Peyer's patch (tissue), 4 donors: Measurements from ENCODE around the gene APOA1. TPM values are rescaled to one million over a fixed set of nuclear protein-coding genes. Genes with fewer than 3 reads are reported as not detected.

ENCODE experiments used
- DNase-seq, 3 donors: peaks; one replicate each; pipeline ENCODE4 v3.0.0-alpha.2; 2017 to 2019
- H3K27ac ChIP-seq, 4 donors: fragments of 200-600 bp; sonication (generic); one replicate each; pipeline ENCODE4 v1.5.1; 2016 to 2019
- H3K27me3 ChIP-seq, 2 donors: fragments of 200-600 bp; sonication (generic); one replicate each; pipeline ENCODE4 v1.5.1; 2019
- H3K36me3 ChIP-seq, 3 donors: fragments of 200-600 bp; sonication (generic); one replicate each; pipeline ENCODE4 v1.5.1; 2016 to 2019
- H3K4me1 ChIP-seq, 4 donors: fragments of 200-600 bp; sonication (generic); one replicate each; pipeline ENCODE4 v1.5.1; 2016 to 2019
- H3K4me3 ChIP-seq, 4 donors: fragments of 200-600 bp; sonication (generic); 1 replicate in 3 of 4; 2 replicates in 1 of 4; pipeline ENCODE4 v1.5.1; 2016 to 2019; ENCODE audit warnings: mild to moderate bottlenecking in 1 of 4
- H3K9me3 ChIP-seq, 4 donors: fragments of 200-600 bp; sonication (generic); one replicate each; pipeline ENCODE4 v1.5.1; 2016 to 2019; ENCODE audit warnings: mild to moderate bottlenecking in 1 of 4
- CTCF ChIP-seq, 6 experiments: fragments of 450-650 bp in 4 of 6; fragments of 200-600 bp in 2 of 6; sonication (generic) in 1 of 6; IDR thresholded peaks; one replicate each; pipeline ENCODE4 v1.5.1; 2017 to 2019; ENCODE audit warnings: antibody characterized with exemption in 6 of 6, mild to moderate bottlenecking in 3 of 6, moderate library complexity in 1 of 6
- POLR2A ChIP-seq, 2 donors: fragments of 450-650 bp; IDR thresholded peaks; one replicate each; pipeline ENCODE4 v1.5.1; 2017; ENCODE audit warnings: antibody characterized with exemption in 2 of 2, mild to moderate bottlenecking in 2 of 2, moderate library complexity in 2 of 2
- total RNA-seq, 4 donors: library from RNA; depleted of rRNA; stranded (reverse); fragments of >200 nt; gene quantifications; one replicate each; pipeline ENCODE4 v1.1.0, GENCODE V29; 2016

The APOA1 gene
- total RNA-seq, 4 donors from 2014 or later = 42.9 to 6,445 (median 3,046) TPM

- Histone ChIP-seq H3K9me3 (no peaks in the 10 kb centered on the region), H3K4me1 (peaks cover 0 to 16% (median 10%) of the 10 kb centered on the region in 4 donors), H3K27me3 (no peaks in the 10 kb centered on the region), H3K36me3 (peaks cover 0 to 63% (median 0%) of the 10 kb centered on the region in 3 donors), H3K27ac (no peak overlapping the region), H3K4me3 (no peak overlapping the region)
- TF ChIP-seq POLR2A (IDR thresholded peaks at IDR 0.05) (no peak), CTCF (IDR thresholded peaks at IDR 0.05) (no peak)
- DNase-seq = no peak
These were observed 20.5 kb upstream of the APOA1 start for GRCh38 chr11:116857936-116858335.

- Histone ChIP-seq H3K4me3 (no peak overlapping the region), H3K27me3 (no peaks in the 10 kb centered on the region), H3K9me3 (no peaks in the 10 kb centered on the region), H3K36me3 (peaks cover 0 to 57% (median 0%) of the 10 kb centered on the region in 3 donors), H3K27ac (no peak overlapping the region), H3K4me1 (peaks cover 0 to 21% (median 15%) of the 10 kb centered on the region in 4 donors)
- DNase-seq = no peak
- TF ChIP-seq POLR2A (IDR thresholded peaks at IDR 0.05) = no peak
- no peak for TF ChIP-seq CTCF (IDR thresholded peaks at IDR 0.05)
These were observed 19.9 kb upstream of the APOA1 start for GRCh38 chr11:116857316-116857715.

GRCh38 chr11:116856423-116856822 is 19.0 kb upstream of the APOA1 start:
- H3K36me3 ChIP-seq = peaks cover 0 to 48% (median 0%) of the 10 kb centered on the region in 3 donors
- no peak overlapping the region for H3K4me3 ChIP-seq
- DNase-seq = no peak
- H3K4me1 ChIP-seq = peaks cover 0 to 30% (median 19%) of the 10 kb centered on the region in 4 donors
- no peaks in the 10 kb centered on the region for H3K9me3 ChIP-seq
- no peak for TF ChIP-seq POLR2A (IDR thresholded peaks at IDR 0.05)
- H3K27ac ChIP-seq = no peak overlapping the region
- H3K27me3 ChIP-seq = no peaks in the 10 kb centered on the region

- Histone ChIP-seq H3K9me3 (no peaks in the 10 kb centered on the region), H3K4me3 (no peak overlapping the region), H3K4me1 (peaks cover 0 to 34% (median 21%) of the 10 kb centered on the region in 4 donors), H3K27me3 (no peaks in the 10 kb centered on the region), H3K27ac (peak overlapping the region in 2 of 4 donors; percentile 1 to 15), H3K36me3 (peaks cover 0 to 40% (median 0%) of the 10 kb centered on the region in 3 donors)
- TF ChIP-seq POLR2A (IDR thresholded peaks at IDR 0.05) = no peak
- no peak for TF ChIP-seq CTCF (IDR thresholded peaks at IDR 0.05)
- no peak for DNase-seq
These were observed 18.0 kb upstream of the APOA1 start for GRCh38 chr11:116855413-116855812.

GRCh38 chr11:116853461-116854073 is 16.1 kb upstream of the APOA1 start:
- H3K27me3 ChIP-seq = no peaks in the 10 kb centered on the region
- DNase-seq = peak in 1 of 3 donors; percentile 42
- peaks cover 0 to 34% (median 21%) of the 10 kb centered on the region in 4 donors for H3K4me1 ChIP-seq
- no peak overlapping the region for H3K4me3 ChIP-seq
- no peak for TF ChIP-seq CTCF (IDR thresholded peaks at IDR 0.05)
- no peak for TF ChIP-seq POLR2A (IDR thresholded peaks at IDR 0.05)
- H3K9me3 ChIP-seq = no peaks in the 10 kb centered on the region
- H3K27ac ChIP-seq = peak overlapping the region; percentile 54 to 80 (median 70)
- H3K36me3 ChIP-seq = peaks cover 0 to 28% (median 0%) of the 10 kb centered on the region in 3 donors

GRCh38 chr11:116852261-116853031 is 15.0 kb upstream of the APOA1 start:
- Histone ChIP-seq H3K27me3 (no peaks in the 10 kb centered on the region), H3K9me3 (no peaks in the 10 kb centered on the region), H3K4me3 (no peak overlapping the region), H3K4me1 (peaks cover 0 to 34% (median 21%) of the 10 kb centered on the region in 4 donors), H3K27ac (peak overlapping the region; percentile 54 to 80 (median 70)), H3K36me3 (peaks cover 0 to 27% (median 0%) of the 10 kb centered on the region in 3 donors)
- TF ChIP-seq CTCF (IDR thresholded peaks at IDR 0.05) (no peak), POLR2A (IDR thresholded peaks at IDR 0.05) (peak; percentile 29 to 60)
- peak in 1 of 3 donors; percentile 64 for DNase-seq
